HG03342 (cell line): ENCODE results near the gene IFT22.
"Not testable (repeated sequence)": the region's sequence is repeated elsewhere in the genome, so short reads cannot be mapped to it uniquely, and the experiment has no call there.

ENCODE experiments used
- ATAC-seq: cut with Tn5 transposase; IDR thresholded peaks from one replicate; pipeline ENCODE4 v1.9.1; 2021; ENCODE audit warnings: mild to moderate bottlenecking, moderate library complexity; ENCODE audit not compliant: unreplicated experiment

The IFT22 gene

DNA sequence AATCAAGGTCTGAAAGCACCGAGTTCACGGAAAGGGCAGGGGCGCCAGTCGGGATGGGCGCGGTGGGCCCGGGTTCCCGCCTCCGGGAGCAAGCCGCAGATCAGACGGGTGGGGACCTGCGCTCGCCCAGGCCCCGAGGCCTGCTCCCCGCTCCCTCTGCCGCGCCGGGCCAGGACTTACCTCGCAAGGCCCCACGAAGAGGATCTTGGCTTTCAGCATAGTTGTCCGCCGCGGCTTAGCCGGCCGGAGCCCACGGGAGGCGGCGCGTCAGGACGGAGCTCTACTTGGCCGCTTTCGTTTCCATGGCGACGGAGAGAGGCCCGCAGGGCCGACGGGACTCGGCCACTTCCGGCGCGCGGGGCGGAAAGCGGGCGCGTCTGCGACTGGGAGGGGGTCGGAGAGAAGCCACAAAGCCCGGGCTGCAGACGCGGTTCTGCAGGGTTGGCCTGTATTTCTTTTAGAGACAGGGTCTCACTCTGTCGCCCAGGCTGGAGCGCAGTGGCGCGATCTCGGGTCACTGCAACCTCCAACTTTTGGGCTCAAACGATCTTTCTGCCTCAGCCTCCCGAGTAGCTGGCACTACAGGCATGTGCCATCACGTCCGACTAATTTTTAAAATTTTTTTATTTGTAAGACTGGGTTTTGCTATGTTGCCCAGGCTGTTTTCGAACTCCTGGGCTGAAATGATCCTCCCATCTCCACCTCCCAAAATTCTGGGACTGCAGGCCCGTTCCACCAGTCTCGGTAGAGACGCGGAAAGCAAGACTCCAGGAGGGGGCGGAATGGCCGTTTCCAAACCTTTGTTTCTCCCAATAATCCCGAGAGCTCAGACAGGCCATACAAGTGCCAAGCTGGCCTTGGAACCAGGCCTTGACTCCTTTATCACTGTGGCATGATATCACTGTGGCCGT is at the start of gene IFT22:
IFT22 (minus strand) TSS at position 322 of the 911 bp plus-strand sequence; CDS start at position 219, 103 bp downstream.
- ATAC-seq, result peak; percentile 92

DNA sequence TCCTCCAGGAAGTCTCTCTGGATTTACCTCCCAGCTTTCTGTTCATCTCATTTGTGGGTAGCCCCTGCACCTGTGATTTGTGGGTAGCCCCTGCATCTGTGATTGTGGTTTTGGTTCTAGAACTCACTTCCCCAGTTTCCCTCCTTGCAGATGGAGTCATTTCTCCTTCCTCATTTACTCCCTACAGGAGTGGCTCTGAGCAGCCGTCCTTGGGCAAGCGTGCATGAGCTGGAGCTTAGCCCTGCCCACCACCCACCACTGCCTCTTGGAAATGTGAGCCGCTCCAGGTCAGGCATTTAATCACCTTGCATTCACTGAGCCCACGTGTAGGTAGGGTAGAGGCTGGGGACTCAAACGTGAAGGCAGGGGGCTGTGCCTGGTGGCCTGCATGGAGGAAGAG is 49.2 kb upstream of the IFT22 start:
- ATAC-seq, result no peak

DNA sequence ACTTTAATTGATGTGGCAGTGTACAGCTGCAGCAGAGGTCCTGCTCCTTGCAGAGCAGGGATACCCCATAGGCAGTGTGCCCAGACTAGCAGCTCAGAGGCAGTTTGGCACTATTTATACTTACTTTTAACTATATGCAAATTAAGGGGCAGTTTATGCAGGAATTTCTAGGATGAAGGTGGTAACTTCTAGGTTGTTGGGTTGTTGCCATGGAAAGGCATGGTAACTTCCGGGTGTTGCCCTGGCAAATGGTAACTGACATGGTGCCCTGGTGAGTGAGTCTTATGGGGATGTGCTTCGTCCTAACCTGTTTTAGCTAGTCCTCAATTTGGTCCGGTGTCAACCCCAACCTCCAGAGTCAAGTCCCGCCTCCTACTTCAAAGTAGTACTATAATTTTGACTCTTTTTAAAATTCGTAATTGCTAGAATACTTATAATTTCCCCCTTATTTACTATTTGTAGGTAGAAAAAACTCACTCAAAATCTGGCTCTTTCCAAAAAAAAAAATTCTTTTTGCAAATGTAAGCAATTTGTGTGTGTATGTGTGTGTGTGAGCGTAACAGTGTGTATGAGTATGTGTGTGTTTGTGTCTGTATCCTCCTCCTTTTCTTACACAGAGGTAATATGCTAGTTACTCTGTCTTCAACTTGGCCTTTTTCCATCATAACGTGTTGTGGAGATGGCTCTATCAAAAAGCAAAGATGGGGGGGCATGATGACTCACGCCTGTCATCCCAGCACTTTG is 47.0 kb upstream of the IFT22 start:
- ATAC-seq, result no peak

DNA sequence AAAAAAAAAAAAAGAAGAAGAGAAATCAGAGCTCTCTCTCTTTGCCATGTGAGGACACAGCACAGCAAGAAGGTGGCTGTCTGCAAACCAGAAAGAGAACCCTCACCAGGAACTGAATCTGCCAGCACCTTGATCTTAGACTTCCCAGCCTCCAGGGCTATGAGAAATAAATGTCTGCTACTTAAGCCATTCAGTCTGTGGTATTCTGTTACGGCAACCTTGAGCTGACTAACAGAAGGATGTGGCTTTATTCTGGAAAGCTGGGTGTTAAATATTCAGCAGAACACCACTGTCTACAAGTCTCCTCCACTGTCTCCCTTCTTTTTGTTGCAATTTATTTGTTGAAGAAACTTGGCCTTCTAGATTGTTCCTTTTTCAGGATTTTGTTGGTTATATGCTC is 46.1 kb upstream of the IFT22 start:
- ATAC-seq, result no peak

DNA sequence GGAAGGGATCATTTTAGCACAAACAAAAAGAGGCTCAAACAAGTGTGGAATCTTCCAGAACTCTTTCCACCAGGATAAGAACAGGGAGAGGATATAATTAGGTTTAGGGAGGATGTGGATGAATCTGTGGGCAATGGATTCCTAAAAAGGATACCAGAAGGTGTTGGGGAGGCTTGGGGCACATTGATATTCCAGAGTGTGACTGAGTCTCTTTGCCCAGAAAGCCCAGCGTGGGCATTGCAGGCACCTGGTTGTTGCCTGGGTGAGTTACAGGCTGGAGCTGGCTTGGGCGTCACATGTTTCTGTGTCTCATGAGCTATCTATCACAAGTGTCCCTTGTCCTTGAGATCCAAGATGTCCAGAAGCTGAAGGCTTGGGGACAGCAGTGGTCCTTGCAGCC is 44.3 kb upstream of the IFT22 start:
- ATAC-seq, result no peak

DNA sequence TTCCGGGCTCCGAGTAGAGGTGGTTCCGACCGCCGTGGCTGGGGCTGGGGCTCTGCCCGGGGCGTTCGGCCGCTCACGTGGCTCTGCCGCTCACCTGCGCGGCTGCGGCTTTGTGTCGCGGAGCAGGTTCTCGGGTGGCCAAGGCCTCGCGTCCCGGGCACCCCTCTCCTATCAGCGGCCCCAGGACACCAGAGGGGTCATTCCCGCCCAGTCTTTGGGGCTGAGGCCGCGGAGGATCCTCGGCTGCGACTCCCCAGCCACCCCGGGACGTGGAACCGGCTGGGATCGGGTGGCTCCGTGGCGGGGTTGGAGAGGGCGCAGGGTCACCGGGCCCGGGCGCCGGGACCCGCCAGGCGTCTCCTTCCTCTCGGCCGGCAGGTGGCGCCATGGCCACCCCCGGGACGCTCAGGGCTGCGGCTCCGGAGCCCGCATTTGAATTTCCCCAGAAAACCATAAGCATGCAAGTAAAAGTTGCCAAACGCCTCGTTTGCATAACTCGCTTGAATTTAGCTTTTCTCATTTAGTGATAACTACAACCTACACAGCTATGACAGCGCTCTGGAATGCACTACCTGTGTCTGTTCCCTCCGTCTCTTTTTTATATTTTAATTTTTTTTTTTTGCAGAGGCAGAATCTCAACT is 42.2 kb upstream of the IFT22 start:
- ATAC-seq, result no peak

DNA sequence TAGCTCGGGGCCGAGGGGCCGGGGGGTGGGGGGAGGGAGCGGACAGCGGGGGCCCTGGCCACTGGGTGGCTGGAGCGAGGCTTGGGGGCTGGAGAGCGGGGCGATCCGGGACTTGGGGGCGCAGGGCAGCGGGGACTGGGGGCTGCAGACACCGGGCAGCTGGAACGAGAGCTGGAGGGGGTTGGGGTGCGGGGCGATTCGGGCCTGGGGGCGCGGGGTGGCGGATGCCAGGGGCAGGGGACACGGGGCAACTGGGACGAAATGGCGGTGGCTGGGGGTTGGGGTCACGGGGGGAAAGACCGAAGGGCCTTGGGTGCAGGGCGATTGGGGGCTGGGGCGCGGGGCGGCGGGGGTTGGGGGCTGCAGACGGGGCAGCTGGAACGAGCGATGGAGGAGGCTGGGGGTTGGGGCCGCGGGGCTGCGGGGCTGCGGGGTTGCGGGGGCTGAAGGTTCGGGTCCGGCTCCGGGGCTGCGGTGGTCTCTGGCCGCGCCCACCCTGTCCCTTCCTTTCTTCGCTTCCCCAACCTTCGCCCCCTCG is 41.7 kb upstream of the IFT22 start:
- no peak for ATAC-seq

DNA sequence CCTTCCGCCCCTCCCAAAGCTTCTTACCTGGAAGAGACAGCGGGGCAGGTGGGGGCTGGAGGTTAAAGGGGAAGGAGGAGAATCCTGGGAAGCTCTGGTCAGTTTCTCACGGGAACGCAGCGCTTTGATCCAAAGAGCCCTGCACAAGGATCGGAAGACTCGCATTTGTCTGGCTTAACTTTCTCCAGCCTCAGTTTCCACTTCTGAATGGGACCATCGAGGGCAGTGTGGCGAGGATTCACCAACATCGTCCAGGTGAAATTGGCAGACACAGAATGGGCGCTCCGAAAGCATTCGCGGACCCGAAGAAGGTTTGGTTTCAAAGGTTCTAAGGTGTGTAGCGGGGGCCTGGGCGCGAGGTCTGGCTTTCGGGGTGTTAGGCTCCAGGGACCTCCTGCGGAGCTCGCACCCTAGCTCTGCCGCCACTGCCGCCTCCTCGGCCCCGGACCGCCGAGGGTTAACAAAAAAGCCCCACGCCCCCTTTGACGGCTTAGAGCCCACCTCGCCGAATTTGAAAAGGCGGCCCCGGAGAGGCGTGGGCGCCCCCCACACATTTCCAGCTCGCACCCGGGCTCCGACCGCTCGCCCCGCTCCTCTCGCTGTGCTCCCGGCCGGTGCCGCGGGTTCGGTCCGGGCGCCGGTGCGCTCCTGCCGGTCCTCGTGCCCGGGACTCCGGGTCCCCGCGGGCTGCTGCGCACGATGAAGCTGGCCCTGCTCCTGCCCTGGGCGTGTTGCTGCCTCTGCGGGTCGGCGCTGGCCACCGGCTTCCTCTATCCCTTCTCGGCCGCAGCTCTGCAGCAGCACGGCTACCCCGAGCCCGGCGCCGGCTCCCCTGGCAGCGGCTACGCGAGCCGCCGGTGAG is 41.0 kb upstream of the IFT22 start, which contains the start of gene COL26A1:
COL26A1 (plus strand) TSS at position 542 of the 862 bp plus-strand sequence; CDS start at position 700, 158 bp downstream.
- no peak for ATAC-seq

DNA sequence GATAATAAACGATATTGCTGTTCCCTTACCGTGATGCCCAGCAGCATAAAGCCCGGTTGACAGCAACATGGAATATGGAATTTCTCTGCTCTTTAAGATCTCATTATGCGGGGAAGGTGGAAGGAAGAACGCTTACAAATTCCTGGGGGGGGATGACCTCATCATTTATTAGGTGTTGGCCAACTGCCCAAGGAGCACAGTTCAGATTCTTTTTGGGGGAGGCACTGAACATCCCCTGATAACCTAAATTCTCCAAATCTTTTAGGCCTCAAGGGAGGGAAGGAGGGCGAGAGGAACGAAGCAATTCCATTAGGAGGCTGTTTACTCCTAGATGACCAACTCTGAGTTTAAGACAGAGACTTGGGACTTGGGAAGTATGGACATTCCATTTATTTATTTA is 35.8 kb upstream of the IFT22 start:
- ATAC-seq, result no peak

DNA sequence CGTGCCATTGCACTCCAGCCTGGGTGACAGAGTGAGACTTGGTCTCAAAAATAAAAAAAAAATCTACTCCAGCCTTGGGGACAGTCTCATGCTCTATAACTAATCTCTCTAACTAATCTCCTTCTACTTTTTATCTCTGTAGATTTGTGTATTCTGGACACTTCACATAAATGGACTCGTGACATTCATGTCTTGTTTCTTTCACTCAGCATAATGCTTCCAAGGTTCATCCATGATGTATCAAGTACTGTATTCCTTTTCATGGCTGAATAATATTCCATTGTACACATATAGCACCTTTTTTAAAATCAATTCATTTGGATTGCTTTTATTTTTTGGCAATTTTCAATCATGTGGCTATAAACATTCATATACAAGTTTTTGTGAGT is 31.3 kb upstream of the IFT22 start:
- no peak for ATAC-seq

DNA sequence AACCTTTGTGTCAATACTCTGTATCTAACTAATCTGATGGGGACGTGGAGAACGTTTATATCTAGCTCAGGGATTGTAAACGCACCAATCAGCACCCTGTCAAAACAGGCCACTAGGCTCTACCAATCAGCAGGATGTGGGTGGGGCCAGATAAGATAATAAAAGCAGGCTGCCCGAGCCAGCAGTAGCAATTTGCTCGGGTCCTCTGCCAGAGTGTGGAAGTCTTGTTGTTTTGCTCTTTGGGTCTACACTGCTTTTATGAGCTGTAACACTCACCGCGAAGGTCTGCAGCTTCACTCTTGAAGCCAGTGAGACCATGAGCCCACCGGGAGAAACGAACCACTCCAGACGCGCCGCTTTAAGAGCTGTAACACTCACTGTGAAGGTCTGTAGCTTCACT is 27.7 kb upstream of the IFT22 start:
- not testable (repeated sequence) for ATAC-seq

DNA sequence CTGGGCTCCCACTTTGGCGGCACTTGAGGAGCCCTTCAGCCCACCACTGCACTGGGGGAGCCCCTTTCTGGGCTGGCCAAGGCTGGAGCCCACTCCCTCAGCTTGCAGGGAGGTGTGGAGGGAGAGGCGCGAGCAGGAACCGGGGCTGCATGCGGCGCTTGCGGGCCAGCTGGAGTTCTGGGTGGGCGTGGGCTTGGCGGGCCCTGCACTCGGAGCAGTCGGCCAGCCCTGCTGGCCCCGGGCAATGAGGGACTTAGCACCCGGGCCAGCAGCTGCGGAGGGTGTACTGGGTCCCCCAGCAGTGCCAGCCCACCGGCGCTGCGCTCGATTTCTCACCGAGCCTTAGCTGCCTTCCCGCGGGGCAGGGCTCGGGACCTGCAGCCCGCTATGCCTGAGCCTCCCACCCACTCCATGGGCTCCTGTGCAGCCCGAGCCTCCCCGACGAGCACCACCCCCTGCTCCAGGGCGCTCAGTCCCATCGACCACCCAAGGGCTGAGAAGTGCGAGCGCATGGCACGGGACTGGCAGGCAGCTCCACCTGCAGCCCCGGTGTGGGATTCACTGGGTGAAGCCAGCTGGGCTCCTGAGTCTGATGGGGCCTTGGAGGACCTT is 26.9 kb upstream of the IFT22 start:
- ATAC-seq, result not testable (repeated sequence)

DNA sequence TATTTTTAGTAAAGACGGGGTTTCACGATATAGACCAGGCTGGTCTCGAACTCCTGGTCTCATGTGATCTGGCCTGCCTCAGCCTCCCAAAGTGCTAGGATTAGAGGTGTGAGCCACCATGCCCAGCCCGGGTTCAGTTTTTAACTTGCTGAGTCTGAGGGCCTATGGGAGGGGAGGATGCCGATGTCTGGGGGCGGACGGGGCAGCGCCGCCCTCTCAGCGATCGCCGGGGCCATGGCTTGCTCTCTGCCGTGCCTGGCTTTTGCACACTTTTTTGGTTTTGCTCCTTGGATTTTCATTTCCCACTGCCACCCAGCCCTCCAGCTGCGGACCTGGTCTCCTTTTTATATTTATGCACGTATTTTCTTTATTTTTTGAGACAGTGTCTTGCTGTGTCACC is 25.9 kb upstream of the IFT22 start:
- no peak for ATAC-seq

DNA sequence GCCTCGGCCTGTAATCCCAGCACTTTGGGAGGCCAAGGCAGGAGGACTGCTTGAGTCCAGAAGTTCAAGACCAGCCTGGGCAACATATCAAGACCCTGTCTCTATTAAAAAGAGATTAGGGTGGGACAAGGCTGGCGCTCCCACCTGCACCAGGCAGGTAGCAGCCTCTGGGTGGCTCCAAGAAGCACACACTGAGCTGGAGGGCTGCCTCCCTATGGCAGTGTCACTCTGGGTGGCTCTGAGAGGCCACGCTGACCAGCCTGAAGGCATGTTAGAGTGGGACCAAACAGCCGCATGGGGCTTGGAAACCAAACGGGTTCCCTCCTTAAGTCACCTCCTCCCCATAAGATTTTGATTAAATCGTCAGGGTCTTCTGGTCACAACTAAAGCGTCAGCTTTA is 21.3 kb upstream of the IFT22 start:
- ATAC-seq, result no peak

DNA sequence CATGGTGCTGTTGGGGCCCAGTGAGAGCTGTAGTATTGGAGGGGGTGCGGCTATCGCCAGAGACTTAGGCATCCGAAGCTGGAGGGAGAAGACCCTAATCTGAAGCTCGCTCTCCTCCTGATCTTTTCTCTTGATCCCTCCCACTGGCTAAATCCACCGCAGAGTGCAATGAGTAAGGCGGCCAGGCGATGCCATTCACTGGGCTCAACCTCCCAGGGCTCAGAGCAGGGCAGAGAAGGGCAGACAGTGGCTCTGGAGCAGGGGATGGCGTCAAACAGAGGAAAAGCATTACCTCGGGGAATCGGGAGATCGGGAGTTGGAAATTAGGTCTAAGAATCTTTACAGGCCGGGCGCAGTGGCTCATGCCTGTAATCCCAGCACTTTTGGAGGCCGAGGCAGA is 18.8 kb upstream of the IFT22 start:
- no peak for ATAC-seq

DNA sequence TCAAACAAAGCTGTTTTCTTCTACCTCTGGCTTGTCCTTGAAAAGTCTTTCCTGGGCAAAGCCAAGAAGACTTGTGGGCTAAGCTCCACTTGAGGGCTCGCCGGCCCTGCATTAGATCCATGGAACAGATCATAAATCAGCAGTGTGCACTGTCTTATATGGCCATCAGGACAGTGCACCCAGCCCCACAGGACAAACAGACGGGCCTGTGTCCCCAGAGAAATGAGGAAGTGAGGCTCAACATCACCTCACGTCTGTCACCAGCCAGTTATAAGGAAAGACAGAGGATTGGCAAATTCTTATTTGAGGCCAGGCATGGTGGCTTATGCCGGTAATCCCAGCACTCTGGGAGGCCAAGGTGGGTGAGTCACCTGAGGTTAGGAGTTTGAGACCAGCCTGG is 12.3 kb upstream of the IFT22 start:
- no peak for ATAC-seq

DNA sequence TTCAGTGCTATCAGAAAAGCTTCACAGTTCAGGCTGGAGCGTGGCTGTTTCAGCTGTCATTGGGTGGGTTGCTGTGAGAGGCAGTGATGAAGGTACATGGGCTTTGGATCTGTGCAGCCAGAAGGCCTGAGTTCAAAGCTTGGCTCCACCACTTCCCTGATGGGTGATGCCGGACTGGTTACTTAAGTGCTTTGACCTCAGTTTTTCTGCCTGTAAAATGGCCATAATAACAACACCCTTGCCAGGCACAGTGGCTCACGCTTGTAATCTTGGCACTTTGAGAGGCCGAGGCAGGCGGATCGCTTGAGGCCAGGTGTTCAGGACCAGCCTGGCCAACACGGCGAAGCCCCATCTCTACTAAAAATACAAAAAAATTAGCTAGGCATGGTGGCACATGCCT is 10.4 kb upstream of the IFT22 start:
- no peak for ATAC-seq

DNA sequence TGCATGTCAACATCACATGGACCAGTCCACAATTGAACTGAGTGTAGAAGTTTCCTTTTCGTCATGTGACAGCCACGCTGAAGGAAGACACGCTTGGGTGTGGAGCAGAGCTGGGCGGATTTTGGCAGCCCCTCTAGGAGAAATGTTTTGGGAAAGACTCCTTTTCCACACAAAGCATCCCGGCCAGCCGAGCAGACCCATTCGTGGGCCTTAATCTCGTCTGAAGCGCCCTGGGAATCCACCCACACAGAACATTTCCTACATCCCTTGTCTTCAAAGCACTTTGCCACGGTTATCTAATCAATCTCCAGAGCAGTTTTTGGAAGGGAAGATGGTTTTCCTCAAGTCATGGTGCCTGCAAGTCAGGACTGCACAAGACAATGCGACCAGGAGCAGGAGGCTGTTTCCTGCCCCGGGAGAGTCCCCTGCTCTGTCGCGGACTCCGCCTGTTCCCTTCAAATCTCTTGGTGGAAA is 8.4 kb upstream of the IFT22 start:
- ATAC-seq, result no peak

DNA sequence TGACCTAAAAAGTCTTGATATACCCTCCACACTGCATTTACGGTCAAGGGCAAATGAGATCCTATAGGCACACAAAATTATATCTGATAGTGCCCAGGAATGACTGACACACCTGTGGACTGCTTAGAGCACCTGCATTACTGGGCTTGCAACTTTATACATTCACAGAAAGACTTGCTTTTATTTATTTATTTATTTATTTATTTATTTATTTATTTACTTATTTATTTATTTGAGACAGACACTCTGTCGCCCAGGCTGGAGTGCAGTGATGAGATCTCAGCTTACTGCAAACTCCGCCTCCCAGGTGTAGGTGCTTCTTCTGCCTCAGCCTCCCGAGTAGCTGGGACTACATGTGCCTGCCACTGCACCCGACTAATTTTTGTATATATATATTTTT is 6.5 kb upstream of the IFT22 start:
- ATAC-seq, result no peak

DNA sequence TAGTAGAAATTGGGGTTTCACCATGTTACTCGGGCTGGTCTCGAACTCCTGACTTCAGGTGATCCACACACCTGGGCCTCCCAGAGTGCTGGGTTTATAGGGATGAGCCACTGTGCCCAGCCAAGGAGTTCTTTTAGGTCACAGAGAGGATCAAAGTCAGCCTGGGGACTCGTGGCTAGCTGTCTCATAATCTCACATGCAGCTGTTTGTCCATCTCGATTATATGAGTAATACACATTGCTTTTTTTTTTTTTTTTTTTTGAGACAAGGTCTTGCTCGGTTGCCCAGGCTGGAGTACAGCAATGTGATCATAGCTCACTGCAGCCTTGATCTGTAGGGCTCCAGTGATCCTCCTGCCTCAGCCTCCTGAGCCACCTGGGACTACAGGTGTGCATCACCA is 2.2 kb downstream of the IFT22 start:
- ATAC-seq, result no peak
